Right lung (tissue), 5 donors: ENCODE data around the gene AFAP1. TPM values are rescaled to one million over a fixed set of nuclear protein-coding genes. Genes with fewer than 3 reads are reported as not detected.

Experiments used
- DNase-seq, 2 donors: peaks; one replicate each; pipeline ENCODE4 v3.0.0-alpha.2; 2013
- polyA plus RNA-seq, 5 donors: library from polyadenylated mRNA; unstranded; fragments of 120-200 nt; gene quantifications; one replicate each; pipeline versions ENCODE4 v1.2.1 to v1.2.3, GENCODE V29; 2013; ENCODE audit warnings: inconsistent platforms in 1 of 5, low replicate concordance in 1 of 5; ENCODE audit not compliant: insufficient read length in 5 of 5, insufficient read depth in 1 of 5

Gene AFAP1
- polyA plus RNA-seq, 5 donors: 20.4 to 28.0 (median 24.3) TPM

- no peak for DNase-seq
Measured at GRCh38 chr4:7788694-7789425, 150.8 kb downstream of the AFAP1 start.

DNA sequence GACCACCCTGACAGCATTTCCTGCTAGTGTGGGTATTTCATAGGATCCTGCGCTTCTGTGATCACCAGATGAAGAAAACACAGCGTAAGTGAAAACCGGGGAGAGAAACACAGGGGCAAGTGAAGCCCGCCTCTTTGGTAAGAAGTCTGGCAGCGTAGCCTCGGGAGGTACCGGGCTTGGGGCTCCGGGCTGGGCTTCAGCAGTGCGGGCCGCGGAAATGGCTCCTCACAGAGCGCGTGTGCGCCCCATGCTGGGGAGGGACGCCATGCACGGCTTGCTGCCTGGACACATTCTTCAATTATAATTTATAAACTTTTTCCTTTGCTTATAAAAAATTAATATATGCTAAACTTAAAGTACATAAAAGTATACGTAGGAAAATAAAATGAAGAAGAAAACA lies 151.5 kb downstream of the AFAP1 start:
- DNase-seq: no peak

DNA sequence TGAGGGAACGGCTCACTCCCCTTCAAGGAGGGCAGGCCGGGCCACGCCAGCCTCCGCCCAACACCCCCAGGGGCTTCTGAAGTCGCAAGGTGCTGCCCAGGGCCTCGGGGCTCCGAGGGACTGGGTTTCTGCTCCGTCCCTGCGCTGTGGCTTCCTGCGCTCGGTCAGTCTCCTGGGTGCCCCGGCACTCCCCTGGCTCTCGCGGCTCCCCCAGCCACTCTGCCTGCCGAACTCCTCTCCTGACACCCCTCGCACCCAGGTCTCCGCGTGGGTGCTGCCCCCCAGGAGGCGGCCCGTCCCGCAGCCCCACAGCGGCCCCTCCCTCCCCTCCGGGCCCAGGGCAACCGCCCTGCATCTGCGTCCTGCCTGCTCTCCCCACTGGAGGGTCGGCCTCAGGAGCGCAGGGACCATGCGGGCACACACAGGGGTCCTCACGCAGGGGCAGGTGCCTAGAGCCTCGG lies 151.9 kb downstream of the AFAP1 start:
- DNase-seq: no peak

GRCh38 chr4:7787067-7787466 lies 152.6 kb downstream of the AFAP1 start:
- no peak for DNase-seq

- no peak for DNase-seq
Measured at GRCh38 chr4:7786517-7786916, 153.1 kb downstream of the AFAP1 start.

DNA sequence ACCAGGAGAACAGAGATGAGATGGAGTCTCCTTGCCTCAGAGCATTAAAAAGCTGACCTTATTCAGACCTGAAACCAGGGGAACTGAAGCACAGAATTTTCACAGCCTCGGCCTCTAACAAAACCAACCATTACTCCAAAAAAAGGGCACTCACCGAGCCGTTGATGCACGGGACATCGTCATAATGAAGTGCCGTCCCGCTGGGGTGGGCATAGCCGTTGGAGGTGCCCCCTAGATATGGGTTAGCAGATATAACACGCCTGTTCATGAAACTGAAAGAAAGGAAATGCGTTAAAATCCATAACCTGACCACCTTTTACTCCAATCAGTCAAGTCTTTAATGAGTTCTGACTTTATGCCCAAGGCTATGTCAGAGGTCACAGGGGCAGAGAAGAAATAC lies 153.6 kb downstream of the AFAP1 start:
- no peak for DNase-seq

- no peak for DNase-seq
Measured at GRCh38 chr4:7785017-7785416, 154.6 kb downstream of the AFAP1 start.

- no peak for DNase-seq
Measured at GRCh38 chr4:7784131-7784870, 155.4 kb downstream of the AFAP1 start.

- no peak for DNase-seq
Measured at GRCh38 chr4:7783541-7783940, 156.1 kb downstream of the AFAP1 start.

DNA sequence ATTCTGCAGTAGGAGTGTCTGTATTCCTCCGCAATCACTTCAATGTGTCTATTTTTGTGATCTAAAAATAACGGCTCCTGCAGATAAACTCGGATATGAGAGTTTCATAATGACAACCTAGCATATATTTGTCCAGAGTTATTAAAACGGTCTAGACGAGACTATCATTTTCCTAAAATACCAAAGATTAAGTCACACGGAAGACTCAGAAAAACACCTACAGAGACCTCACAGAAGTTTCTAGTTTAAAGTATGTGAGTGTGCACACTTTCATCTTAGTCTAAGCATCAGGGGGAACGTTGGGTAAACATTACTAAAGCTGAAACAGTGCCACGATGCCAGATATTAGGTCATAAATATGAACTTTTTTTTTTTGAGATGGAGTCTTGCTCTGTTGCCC lies 156.9 kb downstream of the AFAP1 start:
- DNase-seq: no peak

GRCh38 chr4:7781993-7782392 lies 157.7 kb downstream of the AFAP1 start:
- DNase-seq: no peak

- DNase-seq: no peak
Measured at GRCh38 chr4:7781366-7781765, 158.3 kb downstream of the AFAP1 start.

- DNase-seq: no peak
Measured at GRCh38 chr4:7780751-7781348, 158.8 kb downstream of the AFAP1 start.

DNA sequence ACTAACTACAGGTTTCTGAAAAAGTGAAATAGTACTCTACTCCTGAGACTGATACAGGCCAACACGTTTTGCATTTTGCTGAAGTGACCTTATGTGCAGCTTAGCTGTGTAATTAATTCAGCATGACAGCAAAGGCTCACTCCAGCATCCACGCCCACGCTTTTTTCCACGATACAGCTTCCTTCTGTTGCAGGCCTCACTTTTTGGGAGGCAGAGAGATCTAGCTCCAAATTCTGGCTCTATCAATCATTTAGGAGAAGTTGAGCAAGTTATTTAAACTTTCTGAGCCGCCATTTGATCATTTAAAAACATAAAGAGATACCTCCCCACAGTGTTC lies 160.3 kb downstream of the AFAP1 start:
- DNase-seq: no peak

DNA sequence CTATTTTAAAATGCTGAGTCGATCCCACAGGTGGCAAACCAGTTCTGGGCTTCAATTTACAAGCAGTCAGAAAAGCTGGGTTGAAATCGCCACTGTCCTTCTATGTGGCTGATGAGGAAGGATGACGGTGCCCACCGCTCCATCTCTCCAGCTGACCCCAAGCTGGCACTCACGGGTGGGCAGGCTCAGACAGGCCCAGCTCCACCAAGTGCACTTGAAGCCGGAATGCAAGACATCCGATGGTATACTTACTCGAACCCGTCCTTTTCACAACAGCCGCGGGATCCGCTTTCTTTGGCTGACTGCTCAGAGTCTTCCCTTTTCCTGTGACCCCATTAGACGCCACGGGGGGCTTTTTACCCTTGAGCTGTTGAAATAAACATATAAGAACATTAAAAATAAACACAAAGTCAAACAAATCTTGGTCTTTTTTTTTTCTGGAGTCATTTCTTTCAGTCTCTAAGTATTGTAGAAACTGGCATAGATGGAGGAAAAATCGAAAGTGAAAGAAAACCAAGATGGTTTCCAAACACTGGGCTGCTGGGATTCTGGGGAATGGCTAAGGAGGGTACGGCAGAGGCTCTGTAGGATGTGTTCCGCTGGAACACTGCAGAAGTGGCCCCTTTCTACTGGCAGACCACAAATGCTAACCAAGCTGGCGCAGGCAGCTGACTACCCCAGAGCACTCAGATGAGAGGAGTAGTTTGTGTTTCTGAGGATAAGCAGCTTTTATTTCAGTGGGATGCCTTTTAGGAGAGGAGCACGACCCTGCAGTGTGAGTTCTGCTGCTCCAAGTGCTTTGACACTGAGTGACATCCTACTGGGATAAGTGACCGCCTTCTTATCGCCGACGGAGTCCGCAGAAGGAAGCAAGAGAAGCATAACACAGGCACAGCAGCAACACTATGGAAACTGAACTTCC lies 160.9 kb downstream of the AFAP1 start:
- DNase-seq: peak in 1 of 2 donors; percentile 28

- no peak for DNase-seq
Measured at GRCh38 chr4:7777871-7778509, 161.7 kb downstream of the AFAP1 start.

GRCh38 chr4:7777017-7777710 lies 162.5 kb downstream of the AFAP1 start:
- no peak for DNase-seq

DNA sequence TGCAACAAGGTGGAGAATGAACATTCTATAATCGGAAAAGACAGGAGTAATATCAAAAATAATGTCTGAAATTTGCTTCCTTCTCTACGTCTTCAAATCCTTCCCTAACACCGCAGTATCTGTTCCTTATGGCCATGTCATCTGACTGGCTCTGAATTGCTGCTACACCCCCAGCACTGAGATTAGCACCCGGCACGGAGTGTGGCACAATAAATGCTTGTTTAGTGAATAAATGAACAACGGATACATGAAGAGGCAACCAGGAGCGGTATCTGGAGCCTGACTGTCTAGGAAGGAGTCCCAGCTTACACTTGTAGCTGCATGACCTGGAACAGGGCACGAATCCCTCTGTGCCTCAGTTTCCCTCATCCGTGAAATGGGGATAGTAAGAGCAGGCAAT lies 164.3 kb downstream of the AFAP1 start:
- no peak for DNase-seq

DNA sequence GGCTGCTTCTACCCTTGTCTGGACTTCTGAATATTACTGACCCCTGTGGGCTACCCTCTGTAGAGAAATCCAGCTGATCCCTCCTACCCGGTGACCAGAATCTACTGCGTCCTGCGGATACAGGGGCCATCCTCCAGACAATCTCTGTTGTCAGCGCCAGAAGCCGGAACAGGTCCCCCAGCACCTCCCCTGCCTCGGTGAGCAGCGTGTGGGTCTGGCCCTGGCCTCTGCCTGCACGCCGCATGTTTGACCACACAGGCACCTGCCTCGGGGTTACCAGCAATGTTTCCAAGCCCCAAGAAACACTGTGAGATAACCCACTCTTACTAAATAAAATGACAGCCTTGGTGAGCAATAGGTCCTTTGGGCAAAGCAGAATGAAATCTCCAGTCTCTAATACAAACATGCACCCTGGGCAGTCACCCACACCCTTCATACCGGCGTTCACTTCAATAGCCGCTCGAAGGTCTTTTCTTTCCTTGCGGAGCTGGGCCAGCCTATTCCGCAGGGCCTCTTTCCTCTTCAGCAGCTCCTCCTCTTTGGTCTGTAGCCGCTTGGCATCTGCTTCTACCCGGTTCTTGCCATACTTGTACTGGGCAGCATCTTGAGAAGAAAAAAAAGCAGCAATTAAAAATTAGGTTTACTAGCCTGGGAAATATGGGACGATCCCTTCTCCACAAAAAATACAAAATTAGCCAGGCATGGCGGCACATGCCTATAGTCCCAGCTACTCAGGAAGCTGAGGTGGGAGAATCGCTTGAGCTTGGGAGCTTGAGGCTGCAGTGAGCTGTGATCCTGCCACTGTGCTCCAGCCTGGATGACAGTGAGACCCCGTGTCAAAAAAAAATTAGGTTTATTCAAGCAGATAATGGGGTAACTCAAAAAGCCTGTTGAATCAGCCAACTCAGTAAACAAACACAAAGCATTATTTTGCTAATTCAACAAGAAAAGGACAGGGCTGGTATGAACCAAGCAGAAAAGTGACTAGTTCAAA lies 165.1 kb downstream of the AFAP1 start:
- DNase-seq: no peak
